ENCODE data around the gene ASTN2.
"Not testable (repeated sequence)": the region's sequence is repeated elsewhere in the genome, so short reads cannot be mapped to it uniquely, and the experiment has no call there.

The ASTN2 gene

DNA sequence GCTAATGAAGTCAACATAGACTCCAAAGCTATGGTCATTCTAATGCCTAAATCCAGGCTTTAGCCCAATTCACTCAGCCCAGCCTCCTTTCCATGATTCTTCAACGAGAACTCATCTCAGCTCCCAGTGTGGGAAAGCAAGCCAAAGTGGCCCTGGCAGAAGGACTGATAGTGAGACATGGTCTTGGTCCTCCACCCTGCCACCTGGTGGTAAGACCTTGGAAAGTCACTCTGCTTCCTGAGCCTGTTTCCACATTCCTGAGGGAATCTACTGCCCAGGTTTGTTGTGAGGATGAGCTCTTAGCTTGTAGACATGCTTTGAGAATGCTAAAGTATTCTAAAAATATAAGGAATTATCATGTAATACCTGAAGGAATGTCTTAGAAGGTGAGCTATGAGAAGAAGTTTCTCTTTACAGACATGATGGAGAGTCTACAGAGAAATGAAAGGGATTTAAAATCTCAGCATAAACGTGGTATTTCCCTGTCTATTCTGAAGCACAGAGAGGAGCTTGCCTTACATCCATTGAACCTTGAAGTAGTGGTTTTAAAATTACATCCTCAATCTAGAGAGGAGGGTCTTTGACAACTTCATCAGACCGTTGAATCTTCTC is 554.2 kb downstream of the ASTN2 start:
- peak; percentile 87 for DNase-seq (ENCODE audit: low spot score)

DNA sequence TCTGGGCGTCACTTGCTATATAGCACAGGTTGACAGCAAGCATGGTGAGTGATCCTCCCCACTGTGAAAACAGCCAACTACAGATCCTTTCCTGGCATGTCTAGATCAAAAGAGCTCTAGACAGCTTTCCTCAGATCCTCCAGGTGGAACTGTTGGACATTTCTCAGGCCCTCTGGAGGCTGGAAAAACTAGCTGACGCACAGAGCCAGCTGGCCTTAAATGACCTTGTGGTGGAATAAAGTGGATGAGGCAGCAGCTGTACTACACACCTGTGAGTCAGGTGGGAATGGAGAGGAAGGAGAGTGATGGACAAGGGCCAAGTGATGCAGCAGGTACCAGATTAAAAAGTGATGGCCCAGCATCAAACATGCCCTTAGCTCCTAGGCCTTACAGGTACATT is 555.1 kb downstream of the ASTN2 start:
- no peak for DNase-seq (ENCODE audit: low spot score)

GRCh38 chr9:116857321-116857720 is 557.5 kb downstream of the ASTN2 start:
- no peak for DNase-seq (ENCODE audit: low spot score)

- peak; percentile 41 for DNase-seq (ENCODE audit: low spot score)
These were observed 558.8 kb downstream of the ASTN2 start for GRCh38 chr9:116855881-116856662.

DNA sequence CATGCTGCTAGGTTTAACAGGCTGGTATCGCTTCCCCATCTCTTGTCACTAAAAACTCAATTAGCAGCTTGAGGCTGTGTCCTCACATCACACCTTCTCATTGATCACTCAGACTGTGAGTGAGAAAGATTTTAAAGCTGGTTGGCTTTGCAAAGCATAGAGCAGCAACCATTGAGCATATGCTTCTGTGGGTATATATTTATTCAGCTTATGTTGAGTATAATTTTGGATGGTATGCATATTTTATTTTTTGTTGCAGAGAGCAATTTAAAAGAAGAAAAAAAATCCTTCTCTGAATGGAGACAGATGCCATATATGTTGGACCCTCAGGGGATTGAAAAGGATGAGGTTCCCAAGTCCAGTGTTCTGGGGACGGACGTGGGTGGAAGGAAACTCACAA is 565.1 kb downstream of the ASTN2 start:
- no peak for DNase-seq (ENCODE audit: low spot score)

DNA sequence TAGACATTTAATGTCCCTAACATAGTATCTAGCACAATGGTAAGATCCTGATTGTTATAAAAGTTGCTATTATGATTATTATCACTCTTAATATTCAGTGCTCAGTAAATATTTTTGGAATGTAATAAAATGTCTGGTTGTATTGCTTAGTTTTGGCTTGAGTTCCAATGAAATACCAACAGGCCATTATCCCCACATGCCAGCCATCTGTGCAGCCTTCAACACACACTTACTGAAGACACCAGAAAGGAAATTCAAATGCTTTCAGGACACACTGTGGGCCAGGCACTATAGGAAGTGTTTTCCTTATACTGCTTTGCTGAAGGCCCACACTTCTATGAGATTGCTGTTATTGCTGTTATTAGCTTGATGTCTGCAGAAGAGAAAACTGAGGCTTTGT is 570.2 kb downstream of the ASTN2 start:
- DNase-seq (ENCODE audit: low spot score), result peak; percentile 33

DNA sequence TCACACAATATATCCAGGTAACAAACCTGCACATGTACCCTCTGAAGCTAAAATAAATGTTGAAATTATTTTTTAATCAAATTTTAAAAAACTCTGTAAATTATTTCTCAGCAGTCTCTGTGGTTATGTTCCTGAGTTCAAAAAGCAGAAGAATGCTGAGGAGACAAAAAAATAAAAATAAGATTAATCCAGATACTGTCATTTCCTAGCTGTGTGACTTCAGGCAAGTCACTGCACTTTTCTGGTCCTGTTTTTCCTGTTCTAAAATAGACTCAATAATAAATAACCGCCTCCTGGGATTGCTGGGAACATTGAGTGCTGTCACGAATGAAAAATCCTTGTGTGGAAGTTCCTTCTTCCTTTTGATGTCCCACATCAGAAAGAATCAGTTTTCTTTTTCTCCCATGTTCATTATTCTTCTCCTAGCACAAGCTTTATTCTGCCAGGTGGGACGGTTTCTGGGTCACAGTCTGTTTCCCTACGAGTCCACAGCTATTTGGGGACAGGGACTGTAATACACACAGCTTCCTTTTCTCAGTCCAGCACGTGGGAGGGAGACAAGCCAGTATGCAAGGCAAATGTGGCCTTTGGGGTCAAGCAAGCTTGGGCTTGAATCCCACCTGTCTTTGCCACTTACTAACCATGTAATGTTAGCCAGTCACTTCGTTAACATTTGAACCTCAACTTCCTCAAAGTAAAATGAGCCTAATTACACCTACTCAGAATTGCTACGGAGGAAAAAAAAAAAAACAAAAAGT is 570.8 kb downstream of the ASTN2 start:
- no peak for DNase-seq (ENCODE audit: low spot score)

DNA sequence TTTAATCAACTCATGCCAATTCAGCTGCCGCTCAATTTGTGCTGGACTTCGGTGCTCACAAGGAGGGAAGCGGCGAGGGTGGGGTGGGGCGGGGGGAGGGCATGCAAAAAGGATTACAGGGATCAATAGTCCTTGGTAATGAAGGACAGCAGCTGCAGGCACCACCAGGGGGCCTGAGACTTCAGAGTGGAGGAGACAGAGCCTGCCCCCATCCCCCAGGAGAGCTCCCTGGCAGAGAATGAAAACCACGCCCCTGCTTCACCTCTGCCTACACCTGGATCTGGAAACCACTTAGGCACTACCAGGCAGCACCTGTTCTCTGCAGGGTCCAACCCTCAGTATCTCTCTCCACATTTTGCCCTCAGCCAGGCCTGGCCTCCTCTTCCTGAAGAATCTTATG is 572.2 kb downstream of the ASTN2 start:
- no peak for DNase-seq (ENCODE audit: low spot score)

DNA sequence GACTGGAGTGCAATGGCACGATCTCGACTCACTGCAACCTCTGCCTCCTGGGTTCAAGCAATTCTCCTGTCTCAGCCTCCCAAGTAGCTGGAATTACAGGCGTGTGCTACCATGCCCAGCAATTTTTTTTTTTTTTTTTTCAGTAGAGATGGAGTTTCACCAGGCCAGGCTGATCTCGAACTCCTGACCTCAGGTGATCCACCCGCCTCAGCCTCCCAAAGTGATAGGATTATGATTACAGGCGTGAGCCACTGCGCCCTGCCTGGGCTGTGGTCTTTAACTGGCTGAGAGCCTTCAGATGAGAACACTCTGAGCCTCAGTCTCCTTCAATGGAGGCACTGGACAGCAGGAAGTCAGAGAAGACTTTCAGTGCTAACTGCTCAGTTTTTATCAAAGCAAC is 576.4 kb downstream of the ASTN2 start:
- not testable (repeated sequence) for DNase-seq (ENCODE audit: low spot score)

GRCh38 chr9:116837018-116837989 is 577.6 kb downstream of the ASTN2 start:
- DNase-seq (ENCODE audit: low spot score), result no peak

DNA sequence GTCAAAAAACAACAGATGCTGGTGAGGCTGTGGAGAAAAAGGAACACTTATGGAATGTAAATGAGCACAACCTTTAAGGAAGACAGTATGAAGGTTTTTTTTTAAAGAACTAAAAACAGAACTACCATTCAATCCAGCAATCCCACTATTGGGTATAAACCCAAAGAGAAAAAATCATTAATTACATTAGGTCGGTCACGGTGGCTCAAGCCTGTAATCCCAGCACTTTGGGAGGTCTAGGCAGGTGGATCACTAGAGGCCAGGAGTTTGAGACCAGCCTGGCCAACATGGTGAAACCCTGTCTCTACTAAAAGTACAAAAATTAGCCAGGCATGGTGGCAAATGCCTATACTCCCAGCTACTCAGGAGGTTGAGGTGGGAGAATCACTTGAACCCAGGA is 584.5 kb downstream of the ASTN2 start:
- DNase-seq (ENCODE audit: low spot score), result not testable (repeated sequence)

GRCh38 chr9:116821633-116822229 is 593.1 kb downstream of the ASTN2 start:
- DNase-seq (ENCODE audit: low spot score), result no peak

DNA sequence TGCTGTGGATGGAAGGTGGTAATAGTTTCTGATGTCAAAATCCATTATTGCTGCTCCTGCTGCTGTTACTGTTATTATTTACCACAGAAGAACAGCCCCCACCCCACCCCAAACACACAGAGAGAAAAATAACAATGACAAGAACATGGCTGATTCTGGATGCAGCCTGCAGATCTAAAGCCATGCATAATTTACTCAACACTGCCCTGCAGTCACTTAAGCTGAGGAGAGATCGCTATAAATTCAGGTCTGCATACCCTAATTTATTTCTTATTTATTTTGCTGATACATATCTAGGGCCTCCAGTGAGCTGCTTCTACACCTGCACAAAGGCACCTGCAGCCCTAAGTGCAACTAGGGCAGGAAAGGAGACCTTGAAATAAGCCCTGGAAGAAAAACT is 595.7 kb downstream of the ASTN2 start:
- DNase-seq (ENCODE audit: low spot score), result no peak

DNA sequence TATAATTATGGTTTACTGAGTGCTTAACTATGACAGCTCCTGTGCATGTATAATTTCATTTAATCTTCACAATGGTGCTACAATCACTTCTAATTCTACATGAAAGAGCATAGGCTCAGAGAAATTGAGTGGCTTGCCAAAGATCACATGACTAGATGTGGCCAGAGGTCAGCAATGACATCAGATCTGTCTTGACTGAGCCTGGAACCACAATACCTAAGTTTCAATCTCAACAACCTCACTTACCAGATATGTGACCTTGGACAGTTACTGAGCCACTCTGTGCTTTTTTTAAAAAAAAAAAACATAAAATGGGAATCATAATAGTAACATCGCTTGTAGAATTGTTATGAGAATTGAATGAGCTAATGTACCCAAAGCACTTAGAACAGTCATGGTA is 597.1 kb downstream of the ASTN2 start:
- DNase-seq (ENCODE audit: low spot score), result no peak

DNA sequence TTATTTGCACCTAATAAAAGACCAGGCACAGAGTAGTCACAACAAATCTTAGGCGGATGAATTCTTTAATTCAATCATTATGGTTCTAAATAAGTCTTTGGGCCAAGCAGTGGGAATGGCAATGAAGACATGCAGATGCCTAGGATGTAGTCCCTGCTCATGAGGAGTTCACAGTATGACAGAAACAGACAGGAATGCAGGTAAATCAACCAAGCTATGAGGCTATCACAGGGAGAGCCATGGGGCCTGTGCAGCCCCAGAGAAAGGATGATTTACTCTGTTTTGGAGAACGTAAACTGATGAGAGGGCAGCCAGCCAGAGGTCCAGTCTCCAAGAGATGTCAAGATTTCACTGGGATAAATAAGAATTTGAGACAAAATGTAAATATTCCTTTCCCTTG is 598.4 kb downstream of the ASTN2 start:
- DNase-seq (ENCODE audit: low spot score), result no peak

GRCh38 chr9:116815835-116816234 is 599.0 kb downstream of the ASTN2 start:
- DNase-seq (ENCODE audit: low spot score), result no peak

DNA sequence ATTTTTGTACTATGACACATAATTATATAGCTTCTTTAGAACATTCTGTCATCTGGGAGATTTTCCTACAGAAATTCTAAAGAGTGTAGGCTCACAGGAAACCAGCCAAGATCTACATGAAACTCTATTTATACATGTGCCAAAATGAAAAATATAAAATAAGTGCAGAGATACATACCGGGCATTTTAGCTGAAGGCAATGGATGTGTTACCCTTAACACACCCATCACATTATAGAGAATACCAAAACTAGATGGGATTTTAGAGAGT is 601.9 kb downstream of the ASTN2 start:
- DNase-seq (ENCODE audit: low spot score), result no peak

GRCh38 chr9:116812231-116813030 is 602.4 kb downstream of the ASTN2 start:
- no peak for DNase-seq (ENCODE audit: low spot score)

DNA sequence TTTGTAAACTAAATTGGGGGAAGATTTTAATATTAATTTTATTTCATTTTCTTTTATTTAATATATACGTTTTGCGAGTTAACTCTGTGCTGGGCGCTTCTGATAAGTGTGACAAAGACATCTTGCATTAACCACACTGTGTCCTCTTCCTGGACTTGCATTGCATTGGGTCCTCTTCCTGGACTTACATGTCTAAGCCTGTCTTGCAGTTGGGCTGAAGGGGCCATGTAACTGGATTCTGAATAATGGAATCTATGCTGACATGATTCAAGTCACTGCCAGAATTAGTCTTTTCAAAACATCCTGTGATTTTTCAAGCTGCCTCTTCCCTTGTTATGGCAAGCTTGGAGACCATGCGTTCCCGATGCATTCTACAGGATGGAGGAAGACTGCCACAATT is 605.2 kb downstream of the ASTN2 start:
- DNase-seq (ENCODE audit: low spot score), result no peak

DNA sequence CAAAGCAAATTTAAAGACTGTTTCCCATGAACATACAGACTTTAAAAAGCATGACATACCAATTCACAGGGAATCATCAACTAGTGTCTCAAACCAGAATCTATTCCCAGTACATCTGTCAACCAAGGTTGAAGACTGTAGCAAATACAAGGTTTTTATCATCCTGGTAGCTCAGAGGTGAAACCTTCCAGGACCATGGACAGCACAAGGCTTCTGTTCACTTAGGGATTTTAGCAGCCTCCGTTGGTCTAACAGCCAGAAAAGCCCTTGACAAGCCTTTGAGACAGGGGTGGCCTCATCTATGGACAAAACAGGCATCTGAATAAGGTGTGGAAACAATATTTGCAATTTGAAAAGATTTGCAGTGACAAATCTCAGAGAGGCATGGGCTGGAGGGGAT is 608.8 kb downstream of the ASTN2 start:
- no peak for DNase-seq (ENCODE audit: low spot score)

DNA sequence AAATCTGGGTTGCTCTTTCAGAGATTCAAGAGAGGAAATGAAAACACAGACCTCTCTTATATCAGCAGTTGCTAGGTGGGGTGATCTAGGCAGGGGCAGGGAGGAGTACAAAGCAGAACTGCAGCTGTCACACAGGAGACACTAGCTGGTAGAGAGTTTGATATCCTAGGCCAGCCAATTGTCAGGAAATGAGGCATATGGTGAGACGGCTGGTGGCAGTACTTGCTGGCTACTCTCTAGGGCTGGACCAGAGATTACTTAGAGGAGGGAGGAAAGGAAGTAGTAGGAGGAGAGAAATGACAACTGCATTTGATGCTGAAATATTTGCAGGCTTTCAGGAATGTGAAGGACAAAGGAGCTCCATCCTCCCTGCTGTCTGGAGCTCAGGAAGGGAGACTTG is 614.0 kb downstream of the ASTN2 start:
- no peak for DNase-seq (ENCODE audit: low spot score)
